Stimulated activated CD8-positive, alpha-beta memory T cell treated with anti-CD3 and anti-CD28 coated beads, Interleukin-7, amount 100 ng/mL, for 1 hour (primary cell): Measurements from ENCODE around the gene RAD23A.
A peak's percentile ranks its signal among the peaks of the same experiment; 100 is the strongest.
"Not testable (repeated sequence)": the region's sequence is repeated elsewhere in the genome, so short reads cannot be mapped to it uniquely, and the experiment has no call there.

Experiments used
- DNase-seq, 2 donors: peaks; one replicate each; pipeline ENCODE4 v3.0.0-alpha.2; 2020; ENCODE audit warnings: low read depth in 2 of 2

Gene RAD23A

GRCh38 chr19:12955575-12955974 is 9.9 kb downstream of the RAD23A start:
- not testable (repeated sequence) for DNase-seq

GRCh38 chr19:12955996-12956395 is 10.3 kb downstream of the RAD23A start:
- no peak for DNase-seq

GRCh38 chr19:12956446-12957388 is 11.1 kb downstream of the RAD23A start, which contains the start of gene GADD45GIP1:
Gene GADD45GIP1 (minus strand): TSS chr19:12957223. CDS start chr19:12957212, 11 bp downstream.
- DNase-seq, result peak; percentile 62

- DNase-seq, result not testable (repeated sequence)
These were observed 11.8 kb downstream of the RAD23A start for GRCh38 chr19:12957389-12957952.

- no peak for DNase-seq
These were observed 13.8 kb downstream of the RAD23A start for GRCh38 chr19:12959481-12959880.

GRCh38 chr19:12965017-12965811 is 19.6 kb downstream of the RAD23A start:
- peak; percentile 56 to 63 for DNase-seq

GRCh38 chr19:12965812-12966135 is 20.1 kb downstream of the RAD23A start:
- DNase-seq, result no peak

- DNase-seq, result no peak
These were observed 22.2 kb downstream of the RAD23A start for GRCh38 chr19:12967907-12968306.

GRCh38 chr19:12969292-12969988 is 23.8 kb downstream of the RAD23A start, which contains the start of gene DAND5:
Gene DAND5 (plus strand): TSS chr19:12969576. CDS start chr19:12969661, 85 bp downstream.
- no peak for DNase-seq

- no peak for DNase-seq
These were observed 24.6 kb downstream of the RAD23A start for GRCh38 chr19:12970070-12970820.

GRCh38 chr19:12973236-12973635 is 27.6 kb downstream of the RAD23A start:
- DNase-seq, result no peak

GRCh38 chr19:12974301-12975220 is 28.9 kb downstream of the RAD23A start:
- DNase-seq, result no peak

- no peak for DNase-seq
These were observed 29.6 kb downstream of the RAD23A start for GRCh38 chr19:12975221-12975741.

- not testable (repeated sequence) for DNase-seq
These were observed 30.4 kb downstream of the RAD23A start for GRCh38 chr19:12976109-12976508.

GRCh38 chr19:12979974-12980373 is 34.3 kb downstream of the RAD23A start:
- no peak for DNase-seq

- DNase-seq, result no peak
These were observed 37.0 kb downstream of the RAD23A start for GRCh38 chr19:12982648-12983047.

- DNase-seq, result no peak
These were observed 37.4 kb downstream of the RAD23A start for GRCh38 chr19:12983091-12983490.

- DNase-seq, result peak; percentile 64 to 71
These were observed 38.0 kb downstream of the RAD23A start for GRCh38 chr19:12983542-12984142.

GRCh38 chr19:12984143-12984627 is 38.5 kb downstream of the RAD23A start:
- DNase-seq, result no peak
